ENCODE measurements around the gene LRRC75A. TPM values are rescaled to one million over a fixed set of nuclear protein-coding genes. Genes with fewer than 3 reads are reported as not detected.
"Not testable (repeated sequence)": the region's sequence is repeated elsewhere in the genome, so short reads cannot be mapped to it uniquely, and the experiment has no call there.

LRRC75A gene
- total RNA-seq, 1 donor from 2014 or later, result 4.5 TPM

GRCh38 chr17:16459271-16459670 lies 32.7 kb downstream of the LRRC75A start:
- H3K27me3 ChIP-seq (ENCODE audit: control insufficient read depth, insufficient read depth, low read length), result no peaks in the 10 kb centered on the region
- TF ChIP-seq CTCF (IDR thresholded peaks at IDR 0.05; ENCODE audit: insufficient read depth, low read length, poor library complexity, severe bottlenecking), result no peak
- H3K36me3 ChIP-seq (ENCODE audit: control insufficient read depth, insufficient read depth, low read length), result no peaks in the 10 kb centered on the region
- no peak for DNase-seq (ENCODE audit: low read depth)
- no peak overlapping the region for H3K4me3 ChIP-seq (ENCODE audit: low read depth, low read length)

GRCh38 chr17:16456742-16457316 lies 35.2 kb downstream of the LRRC75A start:
- no peaks in the 10 kb centered on the region for H3K36me3 ChIP-seq (ENCODE audit: control insufficient read depth, insufficient read depth, low read length)
- no peak for TF ChIP-seq CTCF (IDR thresholded peaks at IDR 0.05; ENCODE audit: insufficient read depth, low read length, poor library complexity, severe bottlenecking)
- no peaks in the 10 kb centered on the region for H3K27me3 ChIP-seq (ENCODE audit: control insufficient read depth, insufficient read depth, low read length)
- DNase-seq (ENCODE audit: low read depth), result no peak
- H3K4me3 ChIP-seq (ENCODE audit: low read depth, low read length), result no peak overlapping the region

GRCh38 chr17:16455997-16456741 lies 35.8 kb downstream of the LRRC75A start:
- no peak for TF ChIP-seq CTCF (IDR thresholded peaks at IDR 0.05; ENCODE audit: insufficient read depth, low read length, poor library complexity, severe bottlenecking)
- no peaks in the 10 kb centered on the region for H3K36me3 ChIP-seq (ENCODE audit: control insufficient read depth, insufficient read depth, low read length)
- H3K27me3 ChIP-seq (ENCODE audit: control insufficient read depth, insufficient read depth, low read length), result no peaks in the 10 kb centered on the region
- DNase-seq (ENCODE audit: low read depth), result no peak
- no peak overlapping the region for H3K4me3 ChIP-seq (ENCODE audit: low read depth, low read length)

DNA sequence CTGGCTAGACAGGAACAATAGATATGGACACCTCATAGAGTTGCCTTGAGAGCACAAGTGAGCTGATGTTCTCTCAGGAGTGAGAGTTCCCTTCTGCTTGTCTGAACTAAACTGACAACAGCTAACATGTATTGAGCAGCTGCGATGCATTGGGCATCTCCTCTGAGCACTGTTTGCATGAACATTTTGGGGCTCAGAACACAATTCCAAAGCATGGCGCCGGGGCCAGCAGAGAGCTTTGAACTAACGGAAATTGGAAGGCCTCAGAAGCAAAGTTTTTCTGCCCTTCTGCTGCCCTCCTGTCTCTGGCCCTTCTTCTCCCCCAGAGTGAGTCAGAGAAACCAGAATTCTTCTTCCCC lies 38.5 kb downstream of the LRRC75A start:
- DNase-seq (ENCODE audit: low read depth), result no peak
- Histone ChIP-seq H3K4me3 (ENCODE audit: low read depth, low read length) (no peak overlapping the region), H3K27me3 (ENCODE audit: control insufficient read depth, insufficient read depth, low read length) (no peaks in the 10 kb centered on the region), H3K36me3 (ENCODE audit: control insufficient read depth, insufficient read depth, low read length) (no peaks in the 10 kb centered on the region)
- no peak for TF ChIP-seq CTCF (IDR thresholded peaks at IDR 0.05; ENCODE audit: insufficient read depth, low read length, poor library complexity, severe bottlenecking)

DNA sequence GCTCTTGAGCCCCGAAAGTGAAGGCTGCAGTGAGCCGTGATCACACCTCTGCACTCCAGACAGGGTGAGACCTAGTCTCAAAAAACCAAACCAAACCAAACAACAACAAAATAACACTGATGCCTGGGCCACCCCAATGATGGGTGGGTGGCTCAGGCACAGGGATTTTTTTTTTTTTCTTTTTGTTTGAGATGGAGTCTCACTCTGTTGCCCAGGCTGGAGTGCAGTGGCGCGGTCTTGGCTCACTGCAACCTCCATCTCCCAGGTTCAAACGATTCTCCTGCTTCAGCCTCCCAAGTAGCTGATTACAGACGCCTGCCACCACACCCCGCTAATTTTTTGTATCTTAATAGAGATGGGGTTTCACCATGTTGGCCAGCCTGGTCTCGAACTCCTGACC lies 39.7 kb downstream of the LRRC75A start:
- not testable (repeated sequence) for H3K4me3 ChIP-seq (ENCODE audit: low read depth, low read length); H3K27me3 ChIP-seq (ENCODE audit: control insufficient read depth, insufficient read depth, low read length); DNase-seq (ENCODE audit: low read depth); H3K36me3 ChIP-seq (ENCODE audit: control insufficient read depth, insufficient read depth, low read length)

- no peak for TF ChIP-seq CTCF (IDR thresholded peaks at IDR 0.05; ENCODE audit: insufficient read depth, low read length, poor library complexity, severe bottlenecking)
- DNase-seq (ENCODE audit: low read depth), result no peak
- Histone ChIP-seq H3K4me3 (ENCODE audit: low read depth, low read length) (no peak overlapping the region), H3K27me3 (ENCODE audit: control insufficient read depth, insufficient read depth, low read length) (no peaks in the 10 kb centered on the region), H3K36me3 (ENCODE audit: control insufficient read depth, insufficient read depth, low read length) (no peaks in the 10 kb centered on the region)
Measured at GRCh38 chr17:16450028-16450427, 42.0 kb downstream of the LRRC75A start.

Data from kidney epithelial cell (primary cell).